H9 (cell line): ENCODE measurements around the gene GNAI2. TPM values are rescaled to one million over a fixed set of nuclear protein-coding genes. Genes with fewer than 3 reads are reported as not detected.

Source experiments
- DNase-seq: peaks from one replicate; pipeline ENCODE4 v3.0.0-alpha.2; 2017
- H2AFZ ChIP-seq: one replicate; pipeline ENCODE4 v1.6.1; 2013; ENCODE audit warnings: mild to moderate bottlenecking, low read length, control low read depth, moderate library complexity
- H2AK5ac ChIP-seq: 2 replicates; pipeline ENCODE4 v1.6.1; 2013; ENCODE audit warnings: low read length, control low read depth, mixed read lengths; ENCODE audit not compliant: insufficient read length
- H2BK120ac ChIP-seq: one replicate; pipeline ENCODE4 v1.6.1; 2013; ENCODE audit warnings: low read depth, mild to moderate bottlenecking, low read length, control low read depth, inconsistent platforms; ENCODE audit not compliant: poor library complexity, severe bottlenecking
- H2BK12ac ChIP-seq: 2 replicates; pipeline ENCODE4 v1.6.1; 2013; ENCODE audit warnings: low read length, control low read depth, mixed read lengths, low read depth; ENCODE audit not compliant: insufficient read length
- H2BK15ac ChIP-seq: 2 replicates; pipeline ENCODE4 v1.6.1; 2013; ENCODE audit warnings: low read depth, low read length, control low read depth
- H2BK20ac ChIP-seq: one replicate; pipeline ENCODE4 v1.6.1; 2013; ENCODE audit warnings: low read depth, mild to moderate bottlenecking, low read length, control low read depth, inconsistent platforms; ENCODE audit not compliant: poor library complexity, severe bottlenecking
- H2BK5ac ChIP-seq: 2 replicates; pipeline ENCODE4 v1.6.1; 2013; ENCODE audit warnings: low read length, control low read depth, mixed read lengths; ENCODE audit not compliant: insufficient read length
- H3K14ac ChIP-seq: 2 replicates; pipeline ENCODE4 v1.6.1; 2013; ENCODE audit warnings: low read length, control low read depth; ENCODE audit not compliant: insufficient read depth
- H3K18ac ChIP-seq: 2 replicates; pipeline ENCODE4 v1.6.1; 2013; ENCODE audit warnings: low read depth, mild to moderate bottlenecking, mixed read lengths, low read length, control low read depth; ENCODE audit not compliant: insufficient read length
- H3K23ac ChIP-seq: 2 replicates; pipeline ENCODE4 v1.6.1; 2013; ENCODE audit warnings: low read length, control low read depth, mixed read lengths, low read depth; ENCODE audit not compliant: insufficient read length
- H3K23me2 ChIP-seq: 2 replicates; pipeline ENCODE4 v1.6.1; 2013; ENCODE audit warnings: low read depth, mild to moderate bottlenecking, mixed read lengths, low read length, control low read depth; ENCODE audit not compliant: insufficient read length, poor library complexity, severe bottlenecking
- H3K27ac ChIP-seq: 2 replicates; pipeline ENCODE4 v1.5.1; 2013; ENCODE audit warnings: low read length, control low read depth, mixed read lengths, low read depth; ENCODE audit not compliant: insufficient read length
- H3K27me3 ChIP-seq: 2 replicates; pipeline ENCODE4 v1.6.1; 2013; ENCODE audit warnings: low read length, control low read depth, inconsistent platforms; ENCODE audit not compliant: insufficient read depth
- H3K4ac ChIP-seq: 2 replicates; pipeline ENCODE4 v1.6.1; 2013; ENCODE audit warnings: low read depth, mild to moderate bottlenecking, control low read depth, inconsistent platforms, low read length, moderate library complexity
- H3K4me1 ChIP-seq: 2 replicates; pipeline ENCODE4 v1.6.1; 2013; ENCODE audit warnings: low read length, control low read depth, inconsistent platforms; ENCODE audit not compliant: insufficient read depth
- H3K4me2 ChIP-seq: 2 replicates; pipeline ENCODE4 v1.6.1; 2013; ENCODE audit warnings: low read length, control low read depth, mixed read lengths; ENCODE audit not compliant: insufficient read length, insufficient read depth
- H3K56ac ChIP-seq: 2 replicates; pipeline ENCODE4 v1.6.1; 2013; ENCODE audit warnings: low read depth, mild to moderate bottlenecking, mixed read lengths, low read length, control low read depth; ENCODE audit not compliant: insufficient read length
- H3K79me1 ChIP-seq: 2 replicates; pipeline ENCODE4 v1.6.1; 2013; ENCODE audit warnings: low read depth, mild to moderate bottlenecking, moderate library complexity, low read length, control low read depth, inconsistent platforms; ENCODE audit not compliant: insufficient read depth, poor library complexity, severe bottlenecking
- H3K79me2 ChIP-seq: 2 replicates; pipeline ENCODE4 v1.6.1; 2013; ENCODE audit warnings: low read length, control low read depth, inconsistent platforms; ENCODE audit not compliant: insufficient read depth
- H3K9ac ChIP-seq: 2 replicates; pipeline ENCODE4 v1.6.1; 2013; ENCODE audit warnings: low read length, control low read depth, mixed read lengths; ENCODE audit not compliant: insufficient read length; ENCODE audit errors: extremely low read depth
- H3K9me3 ChIP-seq: one replicate; pipeline ENCODE4 v1.6.1; 2013; ENCODE audit warnings: low read depth, low read length, inconsistent platforms; ENCODE audit not compliant: control insufficient read depth
- H3T11ph ChIP-seq: one replicate; pipeline ENCODE4 v1.6.1; 2013; ENCODE audit warnings: mild to moderate bottlenecking, low read length, control low read depth, inconsistent platforms
- H4K20me1 ChIP-seq: one replicate; pipeline ENCODE4 v1.6.1; 2013; ENCODE audit not compliant: control insufficient read depth, insufficient read length, insufficient read depth
- H4K5ac ChIP-seq: 2 replicates; pipeline ENCODE4 v1.6.1; 2013; ENCODE audit warnings: low read depth, mild to moderate bottlenecking, mixed read lengths, low read length, control low read depth; ENCODE audit not compliant: insufficient read length
- H4K8ac ChIP-seq: replicated peaks from 2 replicates; pipeline ENCODE4 v1.6.1; 2013; ENCODE audit warnings: low read length, control low read depth, mixed read lengths, low read depth; ENCODE audit not compliant: insufficient read length
- H4K91ac ChIP-seq: 2 replicates; pipeline ENCODE4 v1.6.1; 2013; ENCODE audit warnings: low read depth, mild to moderate bottlenecking, moderate library complexity, mixed read lengths, low read length, control low read depth; ENCODE audit not compliant: insufficient read length
- H3K27ac Mint-ChIP-seq, 3 experiments: 2 replicates in 2 of 3; 3 replicates in 1 of 3; pipeline ENCODE4 v1.8.0; 2020 to 2021; ENCODE audit warnings: mixed read lengths in 3 of 3, mild to moderate bottlenecking in 1 of 3, moderate library complexity in 1 of 3
- H3K27me3 Mint-ChIP-seq: 2 replicates; pipeline ENCODE4 v1.8.0; 2021; ENCODE audit warnings: low read depth, mild to moderate bottlenecking, moderate library complexity, mixed read lengths
- H3K36me3 Mint-ChIP-seq, 3 experiments: 2 replicates in 2 of 3; 3 replicates in 1 of 3; pipeline ENCODE4 v1.8.0; 2020 to 2021; ENCODE audit warnings: low read depth in 3 of 3, mixed read lengths in 3 of 3; ENCODE audit not compliant: insufficient read depth in 1 of 3
- H3K4me1 Mint-ChIP-seq, 2 experiments: 2 replicates each; pipeline ENCODE4 v1.8.0; 2020; ENCODE audit warnings: mixed read lengths in 2 of 2
- H3K4me3 Mint-ChIP-seq, 2 experiments: 2 replicates in 1 of 2; 3 replicates in 1 of 2; pipeline ENCODE4 v1.8.0; 2020 to 2021; ENCODE audit warnings: mild to moderate bottlenecking in 2 of 2, mixed read lengths in 2 of 2, moderate library complexity in 1 of 2
- H3K9me3 Mint-ChIP-seq, 2 experiments: 2 replicates in 1 of 2; 3 replicates in 1 of 2; pipeline ENCODE4 v1.8.0; 2020; ENCODE audit warnings: mild to moderate bottlenecking in 2 of 2, mixed read lengths in 2 of 2, moderate library complexity in 1 of 2
- WGBS: extraction: QIAGEN DNeasy Blood & Tissue Kit; methylation state at CpG from one replicate; pipeline ENCODE4 v1.1.7; 2013; ENCODE audit warnings: missing lambda C conversion rate, low lambda C conversion rate, mixed read lengths; ENCODE audit not compliant: insufficient read length; ENCODE audit errors: extremely low coverage; 5-methylcytosine and 5-hydroxymethylcytosine counted together
- total RNA-seq: library from RNA; stranded (reverse); gene quantifications from 2 replicates; pipeline ENCODE4 v1.2.1, GENCODE V29; 2021
- TF ChIP-seq, protein P1 (sequence below): fragments of 200-600 bp; sonication (generic); conservative IDR thresholded peaks from 3 replicates; pipeline ENCODE4 v1.8.0; 2021; ENCODE audit warnings: antibody characterized with exemption, mild to moderate bottlenecking

GNAI2 gene
- total RNA-seq, 1 experiment from 2014 or later = 218 TPM

DNA sequence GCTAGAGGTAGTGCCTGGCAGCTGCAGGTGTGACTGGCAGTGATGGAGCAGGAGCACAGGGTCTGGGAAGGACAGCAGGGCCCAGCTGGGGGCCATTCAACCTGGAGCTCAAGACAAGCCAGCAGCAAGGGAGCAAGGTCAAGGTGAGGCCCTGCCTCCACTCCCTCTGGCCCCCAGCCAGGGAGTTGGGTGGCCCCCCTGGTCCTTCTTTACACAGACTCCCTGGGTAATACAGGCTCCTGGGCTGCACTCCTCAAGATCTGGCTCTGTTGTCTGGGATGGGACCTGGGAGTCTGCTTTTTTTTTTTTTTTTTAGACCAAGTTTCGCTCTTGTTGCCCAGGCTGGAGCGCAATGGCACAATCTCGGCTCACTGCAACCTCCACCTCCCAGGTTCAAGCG, 14.5 kb downstream of the GNAI2 start:
- H3K23me2 ChIP-seq = no peaks in the 10 kb centered on the region
- no peak overlapping the region for H4K5ac ChIP-seq
- H3K4me1 ChIP-seq = no peaks in the 10 kb centered on the region
- DNase-seq = no peak
- Mint-ChIP-seq H3K9me3 (no peaks in the 10 kb centered on the region), H3K4me1 (peaks cover 21 to 25% of the 10 kb centered on the region in 2 experiments), H3K27me3 (no peaks in the 10 kb centered on the region), H3K36me3 (peaks cover 7 to 35% (median 34%) of the 10 kb centered on the region in 3 experiments), H3K27ac (peak overlapping the region in 1 of 3 experiments; percentile 62; a peak in 2 of 7 replicates), H3K4me3 (no peak overlapping the region)
- H3K56ac ChIP-seq = no peak overlapping the region
- H3K9me3 ChIP-seq = no peaks in the 10 kb centered on the region
- no peak overlapping the region for H4K91ac ChIP-seq
- no peak overlapping the region for H3K9ac ChIP-seq
- no peak overlapping the region for H4K8ac ChIP-seq
- H3K23ac ChIP-seq = no peak overlapping the region
- peaks cover 5% of the 10 kb centered on the region for H4K20me1 ChIP-seq
- WGBS = no CpG with 5 or more reads among the region's 4 CpGs
- TF ChIP-seq, protein P1, sequence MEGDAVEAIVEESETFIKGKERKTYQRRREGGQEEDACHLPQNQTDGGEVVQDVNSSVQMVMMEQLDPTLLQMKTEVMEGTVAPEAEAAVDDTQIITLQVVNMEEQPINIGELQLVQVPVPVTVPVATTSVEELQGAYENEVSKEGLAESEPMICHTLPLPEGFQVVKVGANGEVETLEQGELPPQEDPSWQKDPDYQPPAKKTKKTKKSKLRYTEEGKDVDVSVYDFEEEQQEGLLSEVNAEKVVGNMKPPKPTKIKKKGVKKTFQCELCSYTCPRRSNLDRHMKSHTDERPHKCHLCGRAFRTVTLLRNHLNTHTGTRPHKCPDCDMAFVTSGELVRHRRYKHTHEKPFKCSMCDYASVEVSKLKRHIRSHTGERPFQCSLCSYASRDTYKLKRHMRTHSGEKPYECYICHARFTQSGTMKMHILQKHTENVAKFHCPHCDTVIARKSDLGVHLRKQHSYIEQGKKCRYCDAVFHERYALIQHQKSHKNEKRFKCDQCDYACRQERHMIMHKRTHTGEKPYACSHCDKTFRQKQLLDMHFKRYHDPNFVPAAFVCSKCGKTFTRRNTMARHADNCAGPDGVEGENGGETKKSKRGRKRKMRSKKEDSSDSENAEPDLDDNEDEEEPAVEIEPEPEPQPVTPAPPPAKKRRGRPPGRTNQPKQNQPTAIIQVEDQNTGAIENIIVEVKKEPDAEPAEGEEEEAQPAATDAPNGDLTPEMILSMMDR = no peak
- H3K27ac ChIP-seq = no peak overlapping the region
- H2BK5ac ChIP-seq = no peak overlapping the region
- no peak overlapping the region for H3T11ph ChIP-seq
- H3K79me2 ChIP-seq = peaks cover 13% of the 10 kb centered on the region; the same call in 1 of the 2 replicates
- no peak overlapping the region for H2AK5ac ChIP-seq
- no peak overlapping the region for H2BK120ac ChIP-seq
- H2BK15ac ChIP-seq = no peak overlapping the region
- no peak overlapping the region for H2BK20ac ChIP-seq
- H2AFZ ChIP-seq = no peak overlapping the region
- H3K18ac ChIP-seq = no peak overlapping the region
- H2BK12ac ChIP-seq = no peak overlapping the region
- no peak overlapping the region for H3K4ac ChIP-seq
- H3K79me1 ChIP-seq = peaks cover 11% of the 10 kb centered on the region
- H3K27me3 ChIP-seq = no peaks in the 10 kb centered on the region
- H3K4me2 ChIP-seq = no peak overlapping the region
- no peak overlapping the region; the same call in 1 of the 2 replicates for H3K14ac ChIP-seq
